Measurements from ENCODE around the gene ZBTB12. TPM values are rescaled to one million over a fixed set of nuclear protein-coding genes. Genes with fewer than 3 reads are reported as not detected.

Gene ZBTB12
- total and polyA plus RNA-seq, 2 donors from 2014 or later: 2.5 to 3.4 TPM

- intact Hi-C loops (cut with DNase I): no loop called here
- no peak overlapping the region for H3K27ac ChIP-seq (ENCODE audit: low read depth in 2 of 2, low read length in 2 of 2)
- FAIRE-seq (no peak), DNase-seq (no peak)
- H3K4me3 ChIP-seq (ENCODE audit: low read length in 3 of 3): no peak overlapping the region
- H3K27me3 ChIP-seq (ENCODE audit: control insufficient read depth, insufficient read depth, low read length): no peaks in the 10 kb centered on the region
- no peak overlapping the region for H3K9ac ChIP-seq (ENCODE audit: low read length in 3 of 3)
- no peaks in the 10 kb centered on the region for H3K36me3 ChIP-seq (ENCODE audit: control insufficient read depth in 2 of 3, insufficient read depth in 3 of 3, low read length in 3 of 3)
- no peaks in the 10 kb centered on the region for H3K9me3 ChIP-seq (ENCODE audit: control insufficient read depth in 2 of 3, insufficient read depth in 1 of 3, low read length in 3 of 3)
- H3K4me1 ChIP-seq (ENCODE audit: control insufficient read depth in 2 of 3, insufficient read depth in 2 of 3, low read depth in 1 of 3, low read length in 3 of 3): no peaks in the 10 kb centered on the region
- TF ChIP-seq CTCF (IDR thresholded peaks at IDR 0.05; ENCODE audit: borderline replicate concordance, extremely low read depth, insufficient read depth): no peak
Observed at GRCh38 chr6:31922942-31923341, 21.1 kb upstream of the ZBTB12 start.

GRCh38 chr6:31920811-31921210 is 18.9 kb upstream of the ZBTB12 start:
- intact Hi-C loops (cut with DNase I): no loop called here
- Histone ChIP-seq H3K36me3 (ENCODE audit: control insufficient read depth in 2 of 3, insufficient read depth in 3 of 3, low read length in 3 of 3) (no peaks in the 10 kb centered on the region), H3K27ac (ENCODE audit: low read depth in 2 of 2, low read length in 2 of 2) (no peak overlapping the region), H3K9me3 (ENCODE audit: control insufficient read depth in 2 of 3, insufficient read depth in 1 of 3, low read length in 3 of 3) (no peaks in the 10 kb centered on the region), H3K4me1 (ENCODE audit: control insufficient read depth in 2 of 3, insufficient read depth in 2 of 3, low read depth in 1 of 3, low read length in 3 of 3) (no peaks in the 10 kb centered on the region), H3K4me3 (ENCODE audit: low read length in 3 of 3) (no peak overlapping the region), H3K27me3 (ENCODE audit: control insufficient read depth, insufficient read depth, low read length) (no peaks in the 10 kb centered on the region), H3K9ac (ENCODE audit: low read length in 3 of 3) (no peak overlapping the region)
- TF ChIP-seq CTCF (IDR thresholded peaks at IDR 0.05; ENCODE audit: borderline replicate concordance, extremely low read depth, insufficient read depth): no peak
- no peak for DNase-seq
- no peak for FAIRE-seq

- H3K9ac ChIP-seq (ENCODE audit: low read length in 3 of 3): no peak overlapping the region
- no peaks in the 10 kb centered on the region for H3K9me3 ChIP-seq (ENCODE audit: control insufficient read depth in 2 of 3, insufficient read depth in 1 of 3, low read length in 3 of 3)
- intact Hi-C loops (cut with DNase I): no loop called here
- DNase-seq (no peak), FAIRE-seq (no peak)
- no peaks in the 10 kb centered on the region for H3K27me3 ChIP-seq (ENCODE audit: control insufficient read depth, insufficient read depth, low read length)
- no peak for TF ChIP-seq CTCF (IDR thresholded peaks at IDR 0.05; ENCODE audit: borderline replicate concordance, extremely low read depth, insufficient read depth)
- H3K36me3 ChIP-seq (ENCODE audit: control insufficient read depth in 2 of 3, insufficient read depth in 3 of 3, low read length in 3 of 3): no peaks in the 10 kb centered on the region
- H3K4me3 ChIP-seq (ENCODE audit: low read length in 3 of 3): no peak overlapping the region
- no peak overlapping the region for H3K27ac ChIP-seq (ENCODE audit: low read depth in 2 of 2, low read length in 2 of 2)
- no peaks in the 10 kb centered on the region for H3K4me1 ChIP-seq (ENCODE audit: control insufficient read depth in 2 of 3, insufficient read depth in 2 of 3, low read depth in 1 of 3, low read length in 3 of 3)
Observed at GRCh38 chr6:31919624-31920303, 17.9 kb upstream of the ZBTB12 start.
